IPS-15b (cell line): ENCODE results near the gene CWC27.

Experiments
- H3K27me3 ChIP-seq: one replicate; pipeline ENCODE4 v1.6.1; 2013; ENCODE audit warnings: low read length; ENCODE audit not compliant: control insufficient read depth, insufficient read depth
- H3K36me3 ChIP-seq: one replicate; pipeline ENCODE4 v1.6.1; 2013; ENCODE audit warnings: low read length; ENCODE audit not compliant: control insufficient read depth, insufficient read depth
- H3K4me1 ChIP-seq: one replicate; pipeline ENCODE4 v1.6.1; 2013; ENCODE audit warnings: mild to moderate bottlenecking, low read length; ENCODE audit not compliant: control insufficient read depth, insufficient read depth
- H3K4me3 ChIP-seq: one replicate; pipeline ENCODE4 v1.5.1; 2013; ENCODE audit warnings: low read depth, low read length
- H3K9ac ChIP-seq: one replicate; pipeline ENCODE4 v1.6.1; 2013; ENCODE audit warnings: low read depth, mild to moderate bottlenecking, low read length
- H3K9me3 ChIP-seq: one replicate; pipeline ENCODE4 v1.6.1; 2013; ENCODE audit warnings: mild to moderate bottlenecking, low read length; ENCODE audit not compliant: control insufficient read depth, insufficient read depth

CWC27 gene

DNA sequence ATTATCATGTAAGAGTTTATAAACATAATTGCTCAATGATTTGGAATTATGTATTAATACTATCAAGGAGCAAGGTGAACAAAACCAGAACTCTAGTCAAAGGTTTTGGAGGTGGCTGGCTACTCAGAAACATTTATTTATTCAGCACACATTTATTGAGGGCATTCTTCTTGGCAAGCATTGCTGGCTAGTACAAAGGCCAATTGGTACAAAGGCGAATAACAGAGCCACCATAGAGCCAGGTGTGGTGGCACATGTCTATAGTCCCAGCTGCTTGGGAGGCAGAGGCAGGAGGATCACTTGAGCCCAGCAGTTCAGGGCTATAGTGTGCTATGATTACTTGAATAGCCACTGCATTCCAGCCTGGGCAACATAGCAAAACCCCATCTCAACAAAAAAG lies 242.1 kb downstream of the CWC27 start:
- H3K36me3 ChIP-seq: no peaks in the 10 kb centered on the region
- H3K9ac ChIP-seq: no peak overlapping the region
- no peak overlapping the region for H3K4me3 ChIP-seq
- H3K9me3 ChIP-seq: no peaks in the 10 kb centered on the region
- H3K27me3 ChIP-seq: no peaks in the 10 kb centered on the region
- no peaks in the 10 kb centered on the region for H3K4me1 ChIP-seq

DNA sequence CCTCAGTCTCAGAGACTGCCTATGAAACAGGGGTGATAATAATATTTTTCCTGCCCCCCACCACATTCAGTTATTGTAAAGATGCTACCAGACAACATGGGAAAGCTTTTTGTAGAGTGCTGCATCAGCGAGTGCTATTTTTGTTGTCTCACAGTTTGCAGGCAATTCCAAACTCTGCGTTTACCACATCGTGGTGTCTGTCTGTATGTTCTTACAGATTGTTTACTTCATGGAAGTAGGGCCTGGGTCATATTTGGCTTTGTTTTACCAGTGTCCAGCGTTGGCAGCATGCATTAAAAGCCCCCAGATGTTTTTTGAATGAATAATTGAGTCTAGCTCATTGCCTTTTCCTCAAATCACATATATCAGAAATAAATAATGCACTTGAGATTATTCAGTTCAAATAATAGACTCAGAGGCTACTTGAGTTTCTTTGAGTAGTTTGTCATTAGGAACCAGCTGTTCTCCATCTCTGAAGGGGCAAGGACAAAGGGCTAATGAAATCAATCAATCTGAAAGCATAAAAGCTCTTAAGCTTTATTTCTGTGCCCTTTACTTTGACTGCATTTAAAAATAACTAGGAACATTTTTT lies 243.7 kb downstream of the CWC27 start:
- no peak overlapping the region for H3K4me3 ChIP-seq
- H3K9me3 ChIP-seq: no peaks in the 10 kb centered on the region
- no peaks in the 10 kb centered on the region for H3K4me1 ChIP-seq
- H3K9ac ChIP-seq: no peak overlapping the region
- no peaks in the 10 kb centered on the region for H3K36me3 ChIP-seq
- H3K27me3 ChIP-seq: no peaks in the 10 kb centered on the region

DNA sequence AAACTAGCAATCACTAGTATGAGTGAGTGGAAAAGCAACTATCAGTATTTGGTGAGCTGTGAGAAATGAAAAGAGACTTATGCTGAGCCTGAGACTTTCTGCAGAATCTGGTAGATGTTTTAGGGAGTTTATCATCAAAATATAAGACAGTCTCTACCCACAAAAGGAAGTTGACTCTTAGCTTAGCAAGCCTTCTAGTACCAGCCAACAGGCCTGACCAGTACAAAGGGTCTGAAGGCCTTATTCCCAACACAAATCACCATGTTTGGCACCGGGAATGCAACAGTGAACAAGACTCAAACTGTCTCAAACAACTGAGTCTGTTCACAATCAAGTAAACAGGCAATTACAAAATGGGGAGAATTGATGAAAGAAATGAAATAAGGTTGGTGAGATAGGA lies 244.4 kb downstream of the CWC27 start:
- Histone ChIP-seq H3K36me3 (no peaks in the 10 kb centered on the region), H3K9me3 (no peaks in the 10 kb centered on the region), H3K4me3 (no peak overlapping the region), H3K27me3 (no peaks in the 10 kb centered on the region), H3K9ac (no peak overlapping the region), H3K4me1 (no peaks in the 10 kb centered on the region)

DNA sequence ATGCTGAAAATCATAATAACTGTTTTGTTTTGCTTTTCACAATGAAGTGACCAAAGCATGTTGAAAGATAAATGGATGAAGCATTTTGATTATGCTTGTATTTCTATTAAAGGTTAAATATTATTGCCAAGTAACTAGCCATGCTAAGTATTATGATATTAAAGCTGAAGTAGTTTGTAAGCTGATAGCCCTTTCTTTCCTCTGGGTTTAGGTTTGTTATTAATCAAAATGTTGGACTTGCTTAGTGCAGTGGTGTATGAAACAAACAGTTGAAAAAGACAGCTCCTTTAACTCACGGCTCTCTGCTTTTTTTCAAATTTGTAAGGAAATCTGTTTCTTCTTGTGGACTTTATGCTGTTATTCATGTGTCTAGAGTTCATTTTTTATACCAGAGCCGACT lies 246.0 kb downstream of the CWC27 start:
- H3K36me3 ChIP-seq: no peaks in the 10 kb centered on the region
- no peaks in the 10 kb centered on the region for H3K4me1 ChIP-seq
- no peaks in the 10 kb centered on the region for H3K9me3 ChIP-seq
- H3K27me3 ChIP-seq: no peaks in the 10 kb centered on the region
- no peak overlapping the region for H3K9ac ChIP-seq
- no peak overlapping the region for H3K4me3 ChIP-seq

DNA sequence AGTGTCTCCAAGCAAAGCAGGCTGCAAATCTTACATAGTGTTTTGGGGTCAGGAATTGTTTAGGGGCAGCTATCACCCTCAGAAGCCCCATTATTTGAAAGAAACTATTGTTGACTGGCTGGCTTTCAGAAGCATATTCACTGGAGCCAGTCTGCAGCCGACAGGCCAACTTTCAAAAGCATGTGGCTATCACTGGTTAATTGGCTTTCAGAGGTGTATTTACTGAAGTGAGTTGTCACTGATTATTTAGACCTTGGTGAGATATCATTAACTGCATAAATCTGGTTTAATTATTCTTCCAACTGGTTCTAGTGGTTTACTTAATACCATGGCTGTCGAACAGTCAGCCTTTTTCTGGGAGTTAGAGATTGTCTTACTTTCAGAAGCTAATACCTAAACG lies 247.0 kb downstream of the CWC27 start:
- Histone ChIP-seq H3K27me3 (no peaks in the 10 kb centered on the region), H3K9ac (no peak overlapping the region), H3K9me3 (no peaks in the 10 kb centered on the region), H3K4me3 (no peak overlapping the region), H3K4me1 (no peaks in the 10 kb centered on the region), H3K36me3 (no peaks in the 10 kb centered on the region)

DNA sequence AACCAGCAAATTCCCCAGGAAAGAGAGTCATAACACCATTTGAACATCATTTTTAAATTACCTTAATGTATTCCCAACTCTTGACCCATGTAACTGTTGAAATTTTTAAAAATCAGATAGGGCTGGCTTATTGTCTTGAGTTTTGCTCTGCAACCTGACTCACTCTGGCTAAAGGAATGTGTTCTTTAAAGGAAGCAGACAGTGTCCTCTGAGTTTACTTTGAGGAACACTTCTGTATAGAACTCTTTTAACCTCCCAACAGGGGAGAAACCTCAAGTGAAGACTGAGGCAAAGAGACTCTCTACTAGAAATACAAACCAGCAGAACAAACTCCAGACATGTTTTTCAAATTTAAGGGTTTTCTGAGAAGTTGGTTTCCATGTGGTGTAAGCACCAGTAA lies 248.9 kb downstream of the CWC27 start:
- Histone ChIP-seq H3K4me3 (no peak overlapping the region), H3K9me3 (no peaks in the 10 kb centered on the region), H3K36me3 (no peaks in the 10 kb centered on the region), H3K9ac (no peak overlapping the region), H3K4me1 (no peaks in the 10 kb centered on the region), H3K27me3 (no peaks in the 10 kb centered on the region)

DNA sequence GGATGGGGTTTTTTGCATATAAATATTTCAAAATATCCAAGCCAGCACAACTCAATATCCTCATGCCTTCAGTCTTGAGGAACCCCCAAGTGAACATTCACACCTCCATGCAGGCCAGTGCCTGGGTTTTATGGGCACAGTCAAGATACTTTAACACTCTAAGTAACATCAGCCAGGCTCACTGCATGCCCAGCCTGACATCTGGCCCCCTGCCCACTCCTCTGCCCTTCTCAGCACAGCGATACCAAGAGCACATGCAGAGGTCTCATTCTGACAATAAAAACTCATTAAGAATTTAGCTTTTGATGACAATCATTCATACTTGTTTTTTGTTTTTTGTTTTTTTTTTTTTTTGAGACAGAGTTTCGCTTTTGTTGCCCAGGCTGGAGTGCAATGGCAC lies 250.0 kb downstream of the CWC27 start:
- Histone ChIP-seq H3K27me3 (no peaks in the 10 kb centered on the region), H3K36me3 (no peaks in the 10 kb centered on the region), H3K4me1 (no peaks in the 10 kb centered on the region), H3K4me3 (no peak overlapping the region), H3K9ac (no peak overlapping the region), H3K9me3 (no peaks in the 10 kb centered on the region)

DNA sequence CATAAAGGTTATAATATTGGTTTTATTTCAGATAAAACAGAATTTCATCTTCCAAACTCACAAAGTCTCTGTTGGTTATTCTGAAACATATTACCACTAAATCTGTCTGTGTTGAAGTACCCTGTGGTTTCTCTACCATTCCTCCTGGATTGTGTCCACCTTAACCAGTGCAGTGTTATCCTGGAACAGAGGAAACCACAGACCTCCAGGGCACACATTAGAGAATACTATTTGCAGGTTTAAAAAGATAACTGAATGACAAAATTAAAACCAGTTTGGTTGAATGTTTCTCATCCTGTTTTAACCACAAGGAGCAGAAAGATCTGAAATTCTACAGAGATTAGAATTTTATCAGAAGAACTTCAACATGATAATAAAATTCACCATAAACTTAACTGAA lies 251.8 kb downstream of the CWC27 start:
- no peaks in the 10 kb centered on the region for H3K27me3 ChIP-seq
- H3K4me1 ChIP-seq: no peaks in the 10 kb centered on the region
- no peak overlapping the region for H3K4me3 ChIP-seq
- H3K9ac ChIP-seq: no peak overlapping the region
- no peaks in the 10 kb centered on the region for H3K36me3 ChIP-seq
- H3K9me3 ChIP-seq: no peaks in the 10 kb centered on the region

DNA sequence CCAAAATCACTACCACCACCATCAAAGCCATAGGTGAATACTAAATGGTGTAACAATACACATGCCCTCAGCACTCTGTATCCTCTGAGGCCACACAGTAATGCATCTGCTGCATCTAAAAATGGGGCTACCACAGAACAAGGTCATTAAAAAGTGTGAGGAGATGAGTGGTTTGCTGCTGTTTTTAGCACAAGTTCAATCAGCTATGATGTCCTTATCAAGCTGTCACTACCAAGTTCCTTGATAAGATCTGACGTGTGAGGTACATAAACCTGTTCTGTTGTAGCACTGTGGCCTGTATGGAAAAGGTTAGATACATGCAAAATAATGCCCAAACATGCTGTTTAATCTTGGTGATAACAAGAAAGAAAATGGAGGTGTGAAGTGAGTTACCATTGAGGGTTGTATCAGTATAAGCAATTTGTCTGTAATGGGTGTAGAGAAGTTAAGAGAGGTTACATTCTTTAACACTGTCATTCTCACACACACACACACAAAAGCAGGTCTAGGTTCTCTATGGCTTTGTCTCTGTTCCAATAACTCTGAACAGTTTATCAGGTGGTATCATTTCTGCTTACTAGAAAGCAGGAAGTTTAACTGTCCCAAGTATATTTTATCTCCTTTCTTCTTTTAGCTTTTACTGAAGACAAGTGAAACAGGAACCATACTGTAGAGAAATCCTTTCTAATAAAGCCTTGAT lies 252.9 kb downstream of the CWC27 start:
- Histone ChIP-seq H3K27me3 (no peaks in the 10 kb centered on the region), H3K9me3 (no peaks in the 10 kb centered on the region), H3K4me3 (no peak overlapping the region), H3K36me3 (no peaks in the 10 kb centered on the region), H3K9ac (no peak overlapping the region), H3K4me1 (no peaks in the 10 kb centered on the region)

DNA sequence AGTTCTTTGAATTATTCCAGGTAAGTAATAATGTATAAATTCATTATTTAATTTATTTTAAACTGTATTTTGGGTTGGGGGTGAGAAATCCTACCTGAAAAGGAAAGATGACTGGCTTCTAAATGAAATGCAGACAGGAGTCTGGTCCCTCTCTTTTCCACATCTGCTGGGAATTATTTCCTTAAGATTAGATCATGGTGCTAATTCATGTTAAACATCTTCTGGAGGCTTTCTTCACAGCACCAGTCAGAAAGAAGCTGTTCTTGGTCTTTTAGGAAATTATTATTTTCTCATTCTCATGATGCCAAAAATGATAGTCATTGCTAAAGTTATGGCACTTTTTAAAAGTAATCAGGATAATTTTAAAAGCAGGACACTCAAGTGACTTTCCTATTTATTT lies 254.2 kb downstream of the CWC27 start:
- Histone ChIP-seq H3K4me3 (no peak overlapping the region), H3K9ac (no peak overlapping the region), H3K36me3 (no peaks in the 10 kb centered on the region), H3K9me3 (no peaks in the 10 kb centered on the region), H3K4me1 (no peaks in the 10 kb centered on the region), H3K27me3 (no peaks in the 10 kb centered on the region)

DNA sequence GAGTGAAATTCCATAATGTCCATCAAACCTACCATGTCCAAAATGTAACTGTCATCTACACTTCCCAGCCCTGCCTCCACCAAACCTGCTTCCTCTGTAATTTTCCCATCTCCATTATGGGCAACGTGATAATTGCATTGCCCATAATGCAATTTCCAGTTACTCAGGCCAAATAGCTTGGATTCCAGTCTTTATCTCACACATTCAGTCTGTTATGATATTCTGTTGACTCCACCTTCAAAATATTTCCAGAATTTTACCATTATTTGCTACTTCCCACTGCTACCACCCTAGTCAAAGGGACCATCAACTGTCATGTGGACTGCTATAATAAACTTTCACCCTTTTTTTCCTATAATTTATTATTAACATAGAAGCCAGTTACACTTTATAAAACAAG lies 256.0 kb downstream of the CWC27 start:
- H3K9ac ChIP-seq: no peak overlapping the region
- H3K36me3 ChIP-seq: no peaks in the 10 kb centered on the region
- H3K9me3 ChIP-seq: no peaks in the 10 kb centered on the region
- H3K27me3 ChIP-seq: no peaks in the 10 kb centered on the region
- H3K4me3 ChIP-seq: no peak overlapping the region
- no peaks in the 10 kb centered on the region for H3K4me1 ChIP-seq

DNA sequence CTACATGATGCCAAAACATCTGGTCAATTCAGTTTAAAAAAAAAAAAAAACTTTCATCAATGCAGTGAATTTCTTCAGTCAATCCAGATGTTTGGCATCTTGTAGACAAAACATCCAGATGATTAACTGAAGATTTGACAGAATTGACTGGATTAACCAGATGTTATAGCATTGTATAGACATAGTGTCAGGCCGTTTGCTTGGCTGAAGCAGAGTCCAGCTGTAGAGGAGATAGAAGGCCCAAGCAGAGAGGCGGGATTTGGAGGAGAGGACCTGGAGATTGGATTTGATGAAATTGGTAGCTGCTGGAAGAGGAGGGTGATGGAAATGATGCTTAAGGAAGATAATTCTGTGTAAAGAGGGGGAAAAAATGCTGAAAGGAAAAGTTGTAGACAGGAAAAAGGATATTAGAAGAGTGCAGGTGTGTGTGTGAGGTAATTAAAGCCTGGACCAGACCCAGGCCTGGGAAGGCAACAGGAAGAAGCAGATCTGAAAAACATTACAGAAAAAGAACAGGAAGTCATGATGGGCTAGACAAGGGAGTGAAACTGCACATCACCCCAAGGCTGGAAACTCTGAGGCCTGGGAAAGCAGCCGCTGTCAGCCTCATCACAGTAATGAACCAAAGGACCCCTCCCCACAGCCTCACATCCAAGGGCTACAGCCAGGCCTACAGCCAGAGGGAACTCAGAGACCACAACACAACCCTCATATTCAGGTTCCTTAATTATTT lies 258.3 kb downstream of the CWC27 start:
- Histone ChIP-seq H3K4me1 (no peaks in the 10 kb centered on the region), H3K9ac (no peak overlapping the region), H3K27me3 (no peaks in the 10 kb centered on the region), H3K36me3 (no peaks in the 10 kb centered on the region), H3K9me3 (no peaks in the 10 kb centered on the region), H3K4me3 (no peak overlapping the region)
